Fibroblast of peridontal ligament (primary cell): ENCODE data around the gene GAB2.
"Not testable (repeated sequence)": the region's sequence is repeated elsewhere in the genome, so short reads cannot be mapped to it uniquely, and the experiment has no call there.

Experiments
- DNase-seq: peaks from one replicate; pipeline ENCODE4 v3.0.0-alpha.2; 2010; ENCODE audit errors: extremely low read depth

GAB2 gene

DNA sequence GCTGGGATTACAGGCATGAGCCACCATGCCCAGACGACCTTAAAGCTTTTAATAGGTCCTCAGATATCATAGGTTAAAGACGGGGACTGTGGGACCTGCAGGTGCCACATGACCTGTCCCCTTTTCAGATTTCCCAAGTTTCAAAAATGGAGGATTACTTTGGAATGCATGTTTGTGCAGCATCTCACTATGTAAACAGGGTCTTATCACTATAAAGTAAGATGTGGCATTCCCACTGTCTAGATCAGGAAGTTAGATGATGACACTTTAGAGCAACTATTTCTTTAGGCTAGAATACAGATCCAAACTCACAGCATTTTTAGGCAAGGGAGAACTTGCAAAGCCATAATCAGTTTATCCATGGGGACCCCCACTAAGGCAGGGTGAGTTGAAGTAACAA is 136.1 kb downstream of the GAB2 start:
- DNase-seq = no peak

DNA sequence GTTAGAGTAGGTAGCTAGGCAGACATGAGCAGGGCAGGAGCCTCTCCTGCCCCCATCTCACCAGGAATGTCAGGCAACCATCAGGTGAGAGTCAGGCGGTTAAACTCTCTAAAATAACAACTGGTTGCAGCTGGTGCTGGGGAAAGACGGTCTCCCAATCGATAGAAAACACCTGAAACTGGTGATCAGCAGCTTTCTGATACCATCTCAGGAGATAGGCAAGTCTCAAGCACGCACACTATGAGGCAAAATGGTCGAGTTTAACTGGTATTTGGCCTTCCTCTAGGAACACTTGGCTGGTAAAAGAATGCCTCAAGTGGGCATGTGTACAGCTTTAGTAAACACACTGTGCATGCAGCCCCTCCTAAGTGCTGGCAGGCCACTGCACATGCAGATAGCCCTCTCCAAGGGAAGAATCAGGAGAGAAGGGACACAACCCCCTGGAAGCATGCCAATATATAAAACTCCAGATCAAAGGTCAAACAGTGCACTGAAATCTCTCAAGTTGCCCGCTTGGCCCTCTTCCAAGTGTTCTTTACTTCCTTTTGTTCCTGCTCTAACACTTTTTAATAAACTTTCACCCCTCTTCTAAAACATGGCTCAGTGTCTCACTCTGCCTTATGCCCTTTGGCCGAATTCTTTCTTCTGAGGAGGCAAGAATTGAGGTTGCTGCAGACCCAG is 140.2 kb downstream of the GAB2 start:
- no peak for DNase-seq

DNA sequence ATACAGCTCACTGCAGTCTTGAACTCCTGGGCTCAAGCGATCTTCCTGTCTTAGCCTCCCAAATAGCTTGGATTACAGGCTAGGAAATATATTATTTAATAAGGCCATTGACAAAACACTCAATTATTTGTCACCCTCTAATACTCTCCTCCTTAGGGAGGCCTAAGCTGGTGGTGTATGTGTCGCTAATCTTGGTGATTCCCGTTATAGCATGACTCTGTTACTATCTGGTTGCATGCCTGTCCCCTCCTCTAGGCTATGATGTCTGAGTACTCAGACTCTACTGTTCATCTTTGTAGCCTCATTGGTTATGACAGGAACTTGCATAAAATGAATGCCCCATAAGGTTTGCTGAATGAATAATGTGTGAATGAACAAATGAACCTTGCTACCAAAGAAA is 141.3 kb downstream of the GAB2 start:
- no peak for DNase-seq

DNA sequence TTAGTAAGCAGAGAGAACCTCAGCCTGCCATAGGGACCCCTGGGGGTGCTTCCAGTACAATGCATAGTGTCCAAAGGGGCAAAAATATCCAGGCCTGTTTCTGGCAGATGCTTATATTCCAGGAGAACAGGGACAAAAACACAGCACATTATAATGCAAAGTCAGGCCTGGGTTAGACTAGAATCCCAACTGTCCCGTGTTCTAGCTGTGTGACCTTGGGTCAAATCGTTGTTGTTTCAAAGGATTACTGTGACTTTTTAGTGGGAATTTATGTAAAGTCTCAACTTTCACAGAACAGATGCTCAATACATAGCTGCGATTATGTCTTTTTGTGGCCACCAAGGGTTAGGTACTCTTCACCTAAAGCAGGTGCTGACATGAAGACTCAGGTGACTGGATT is 142.9 kb downstream of the GAB2 start:
- no peak for DNase-seq

DNA sequence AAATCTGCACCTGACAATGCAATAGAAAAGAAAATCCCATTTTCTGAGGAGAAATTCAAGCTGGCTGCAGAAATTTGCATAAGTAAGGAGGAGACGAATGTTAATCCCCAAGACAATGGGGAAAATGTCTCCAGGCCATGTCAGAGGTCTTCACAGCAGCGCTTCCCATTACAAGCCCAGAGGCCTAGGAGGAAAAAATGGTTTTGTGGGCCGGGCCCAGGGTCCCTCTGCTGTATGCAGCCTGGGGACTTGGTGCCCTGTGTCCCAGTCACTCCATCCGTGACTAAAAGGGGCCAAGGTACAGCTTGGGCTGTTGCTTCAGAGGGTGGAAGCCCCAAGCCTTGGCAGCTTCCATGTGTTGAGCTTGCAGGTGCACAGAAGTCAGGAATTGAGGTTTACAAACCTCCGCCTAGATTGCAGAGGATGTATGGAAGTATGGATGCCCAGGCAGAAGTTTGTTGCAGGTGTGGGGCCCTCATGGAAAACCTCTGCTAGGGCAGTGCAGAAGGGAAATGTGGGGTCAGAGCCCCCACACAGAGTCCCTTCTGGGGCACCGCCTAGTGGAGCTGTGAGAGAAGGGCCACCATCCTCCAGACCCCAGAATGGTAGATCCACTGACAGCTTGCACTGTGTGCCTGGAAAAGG is 144.9 kb downstream of the GAB2 start:
- DNase-seq = not testable (repeated sequence)

DNA sequence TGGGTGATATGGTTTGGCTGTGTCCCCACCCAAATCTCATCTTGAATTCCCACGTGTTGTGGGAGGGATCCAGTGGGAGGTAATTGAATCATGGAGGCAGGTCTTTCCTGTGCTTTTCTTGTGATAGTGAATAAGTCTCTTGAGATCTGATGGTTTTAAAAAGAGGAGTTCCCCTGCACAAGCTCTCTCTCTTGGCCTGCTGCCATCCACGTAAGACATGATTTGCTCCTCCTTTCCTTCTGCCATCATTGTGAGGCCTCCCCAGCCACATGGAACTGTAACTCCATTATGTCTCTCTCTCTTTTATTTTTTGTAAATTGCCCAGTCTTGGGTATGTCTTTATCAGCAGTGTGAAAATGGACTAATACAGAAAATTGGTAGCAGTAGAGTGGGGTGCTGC is 145.8 kb downstream of the GAB2 start:
- not testable (repeated sequence) for DNase-seq

DNA sequence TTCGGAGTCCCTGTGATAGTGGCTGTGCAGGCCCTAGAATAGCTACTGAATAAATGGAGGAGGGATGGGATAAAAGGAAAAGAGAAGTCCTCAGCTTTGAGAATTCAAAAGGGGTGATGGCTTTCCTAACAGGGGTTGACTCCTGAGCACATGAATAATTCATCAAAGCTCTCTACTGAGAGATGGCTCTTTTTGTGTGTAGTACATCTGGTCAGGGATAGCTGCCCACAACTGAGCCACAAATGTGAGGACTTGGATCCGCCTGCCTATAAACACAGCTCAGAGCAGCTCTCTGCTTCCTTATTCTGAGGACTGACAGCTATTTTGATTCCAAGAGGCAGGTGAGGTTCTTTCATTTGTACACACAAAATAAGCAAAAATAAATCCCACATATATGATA is 146.6 kb downstream of the GAB2 start:
- no peak for DNase-seq

DNA sequence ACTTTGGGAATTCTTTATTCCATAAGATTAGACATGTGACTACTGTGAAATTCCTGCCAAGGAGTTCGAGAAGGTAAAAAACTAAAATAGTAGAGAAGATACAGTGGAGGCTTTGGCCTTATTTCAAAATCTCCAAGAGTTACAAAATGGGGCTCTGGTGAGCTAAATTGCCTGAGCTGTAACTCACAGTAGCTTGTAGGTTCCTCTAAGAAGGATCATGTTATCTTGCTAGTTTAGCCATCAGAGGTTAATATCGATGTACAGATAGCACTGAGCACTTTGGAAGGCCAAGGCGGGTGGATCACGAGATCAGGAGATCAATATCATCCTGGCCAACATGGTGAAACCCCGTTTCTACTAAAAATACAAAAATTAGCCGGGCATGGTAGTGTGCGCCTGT is 147.8 kb downstream of the GAB2 start:
- DNase-seq = no peak

DNA sequence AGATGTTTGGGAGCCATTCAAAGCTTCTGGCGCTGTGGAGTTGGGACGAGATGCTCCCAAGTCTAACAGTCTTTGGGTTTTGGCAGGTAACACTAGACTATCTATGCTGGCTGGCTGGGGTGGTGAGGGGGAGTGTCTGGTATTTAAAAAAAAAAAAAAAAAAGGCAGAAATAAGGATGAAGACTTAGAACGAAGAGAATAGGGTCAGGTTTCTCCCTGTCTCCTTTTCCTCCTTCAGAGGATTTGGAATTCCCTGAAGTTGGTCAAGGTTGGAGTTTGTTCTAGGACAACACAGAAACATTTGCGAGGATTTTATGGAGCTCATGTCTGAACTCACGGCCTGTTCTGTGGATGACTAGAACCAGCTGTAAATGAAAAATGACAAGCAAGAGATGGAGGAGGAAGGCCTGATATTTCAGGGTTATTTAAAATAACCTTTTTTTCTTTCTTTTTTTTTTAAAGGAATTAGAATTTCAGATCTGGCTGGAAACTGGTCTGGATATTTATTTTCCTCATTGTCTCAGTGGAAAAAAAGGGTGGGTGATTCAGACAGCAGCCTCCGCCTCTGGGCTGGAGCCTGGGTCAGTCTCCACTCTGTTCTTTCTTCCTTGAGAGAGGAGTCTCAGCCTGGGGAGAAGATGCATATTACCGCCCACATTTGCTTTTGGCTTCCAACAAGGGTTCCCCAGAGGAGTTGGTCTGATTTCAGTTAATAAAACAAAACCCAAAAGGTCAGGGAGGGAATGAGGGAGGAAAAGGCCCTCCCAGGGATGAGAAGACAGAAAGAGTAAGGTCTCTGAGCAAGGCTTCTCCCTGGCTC is 148.8 kb downstream of the GAB2 start:
- peak; percentile 74 for DNase-seq

DNA sequence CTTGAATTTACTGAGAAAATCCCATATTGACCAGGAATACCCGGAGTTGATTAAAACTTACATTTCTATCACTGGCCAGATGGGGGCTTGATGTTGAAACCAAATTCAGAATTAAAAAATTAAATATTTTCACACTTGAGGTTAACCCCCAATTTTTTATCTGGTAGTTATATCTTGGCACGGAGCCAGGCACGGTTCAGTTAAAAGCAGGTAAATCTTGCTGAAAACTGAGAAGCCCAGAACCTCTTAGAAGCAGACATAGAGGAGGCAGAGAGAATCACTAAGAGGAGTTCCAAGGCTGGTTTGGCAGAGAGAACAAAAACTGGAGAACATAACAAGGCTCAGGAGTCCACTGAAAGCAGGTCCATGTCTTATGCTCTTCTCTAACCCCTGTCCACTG is 151.2 kb downstream of the GAB2 start:
- no peak for DNase-seq

DNA sequence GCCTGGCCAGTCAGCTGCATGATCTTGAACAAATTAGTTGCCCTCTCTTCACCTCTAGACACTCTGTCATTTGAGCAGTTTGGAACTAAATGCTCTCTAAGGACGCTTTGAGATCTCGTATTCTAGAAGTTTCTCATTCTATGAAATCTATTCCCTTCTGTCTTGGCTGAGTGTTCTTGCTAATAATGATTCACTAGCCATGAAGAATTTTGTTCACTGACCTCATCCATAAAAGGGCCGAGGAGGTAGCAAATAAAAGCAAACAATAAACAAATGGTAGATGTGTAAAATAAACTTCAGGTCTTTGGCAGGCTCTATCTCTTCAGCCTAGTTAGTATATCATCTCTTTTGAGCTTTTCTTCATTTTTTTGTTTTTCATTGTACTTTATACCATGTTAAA is 152.3 kb downstream of the GAB2 start:
- DNase-seq = no peak

DNA sequence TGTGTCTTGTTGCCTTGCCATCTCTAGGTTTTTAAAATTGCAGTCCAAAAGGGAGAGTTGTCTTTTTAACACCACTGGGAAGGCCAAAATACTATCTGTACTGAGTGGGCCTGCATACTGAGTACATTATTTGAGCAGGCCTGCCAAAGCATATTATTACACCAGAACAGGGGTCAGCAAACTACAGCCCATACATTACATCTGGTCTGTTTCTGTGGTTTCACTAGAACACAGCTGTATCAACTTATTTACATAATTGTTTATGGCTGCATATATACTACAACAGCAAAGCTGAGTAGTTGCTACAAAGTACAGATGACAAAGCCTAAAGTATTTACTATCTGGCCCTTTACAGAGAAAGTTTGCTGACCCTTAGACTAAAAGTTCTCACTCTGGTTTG is 154.9 kb downstream of the GAB2 start:
- DNase-seq = no peak

DNA sequence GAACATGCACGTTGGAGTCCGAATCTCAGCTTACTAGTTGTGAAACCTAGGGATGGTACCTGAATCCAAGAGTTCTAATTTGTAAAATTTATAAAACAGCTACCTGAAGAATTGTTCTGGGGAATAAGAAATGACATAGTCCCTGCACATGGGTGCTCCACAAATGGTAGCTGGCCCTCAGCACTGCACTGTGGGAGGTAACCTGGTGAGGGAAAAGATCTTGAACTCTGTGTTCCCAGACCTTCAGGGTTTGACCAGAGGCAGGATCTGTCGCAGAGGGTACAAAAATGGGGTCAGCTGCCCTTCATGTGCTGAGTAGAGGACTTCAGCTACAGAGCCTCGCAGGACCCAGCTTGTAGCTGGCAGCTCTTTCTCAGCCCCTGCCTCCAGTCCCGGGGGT is 155.4 kb downstream of the GAB2 start:
- DNase-seq = no peak

DNA sequence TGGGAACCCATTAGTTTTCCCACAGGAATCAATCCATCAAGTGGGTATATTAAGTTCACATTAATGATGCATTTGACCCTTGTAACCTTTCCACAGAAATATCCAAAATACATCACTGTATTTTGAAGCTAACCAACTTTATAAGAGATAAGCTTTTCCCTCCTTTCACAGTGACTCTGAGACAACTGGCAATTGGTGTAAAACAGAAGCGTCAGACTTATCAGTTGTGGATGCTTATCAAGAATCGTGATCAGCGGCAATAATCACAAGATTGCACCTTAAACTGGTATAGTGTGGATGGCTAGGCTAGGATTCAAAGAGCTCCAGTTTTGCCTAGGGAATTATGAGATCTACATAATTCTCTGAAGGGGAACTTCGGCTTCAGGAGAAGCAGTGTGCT is 155.8 kb downstream of the GAB2 start:
- no peak for DNase-seq

DNA sequence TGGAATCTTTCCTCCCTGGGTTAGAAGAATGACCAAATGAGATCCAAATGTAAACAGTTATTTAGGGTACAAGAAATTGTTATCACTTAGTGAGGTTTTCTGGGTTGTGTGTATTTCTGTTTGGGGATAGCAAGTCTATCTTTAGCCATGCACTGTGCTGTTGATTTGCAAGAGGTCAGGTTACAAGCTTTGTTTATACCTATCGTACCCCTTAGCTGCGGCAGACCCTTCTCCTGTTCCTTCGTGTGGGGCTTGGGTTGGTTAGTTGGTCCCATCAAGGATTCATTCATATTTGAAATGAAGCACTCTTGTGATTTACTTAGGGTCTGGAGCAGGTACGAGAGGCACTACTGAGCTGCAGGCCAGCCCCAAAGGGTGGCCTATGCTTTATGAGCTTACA is 156.3 kb downstream of the GAB2 start:
- no peak for DNase-seq

DNA sequence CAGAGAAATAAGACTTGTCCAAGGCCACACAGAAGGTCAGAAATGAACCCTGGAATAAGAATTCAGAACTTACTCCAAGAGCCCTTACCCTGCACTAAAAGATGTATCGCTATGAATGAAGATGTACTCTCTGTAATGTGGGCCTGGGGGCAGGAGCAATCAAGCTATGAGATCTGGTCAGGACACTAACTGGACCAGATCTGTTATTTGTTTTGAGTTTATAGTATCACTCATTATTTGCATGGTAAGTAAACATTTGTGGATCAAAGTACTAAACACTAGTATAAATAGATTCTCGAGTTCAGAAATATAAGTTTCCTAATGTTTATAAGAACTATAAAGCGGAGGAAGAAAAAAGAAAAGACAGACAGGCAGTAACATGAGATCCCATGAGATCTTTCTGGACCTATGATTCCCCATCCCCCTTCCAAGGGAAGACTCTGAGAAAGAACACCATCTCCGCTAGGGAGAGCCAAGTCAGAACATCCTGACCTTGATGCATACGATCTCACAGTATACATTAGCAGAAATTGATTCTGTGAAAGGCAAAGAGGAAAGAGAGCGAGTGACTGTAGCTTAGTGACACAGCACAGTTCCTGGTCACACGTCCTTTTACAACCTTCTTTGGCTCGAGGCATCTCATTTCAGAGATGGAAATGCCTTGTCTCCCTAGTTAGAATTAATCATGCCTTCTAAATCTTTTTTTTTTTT is 157.7 kb downstream of the GAB2 start:
- no peak for DNase-seq

DNA sequence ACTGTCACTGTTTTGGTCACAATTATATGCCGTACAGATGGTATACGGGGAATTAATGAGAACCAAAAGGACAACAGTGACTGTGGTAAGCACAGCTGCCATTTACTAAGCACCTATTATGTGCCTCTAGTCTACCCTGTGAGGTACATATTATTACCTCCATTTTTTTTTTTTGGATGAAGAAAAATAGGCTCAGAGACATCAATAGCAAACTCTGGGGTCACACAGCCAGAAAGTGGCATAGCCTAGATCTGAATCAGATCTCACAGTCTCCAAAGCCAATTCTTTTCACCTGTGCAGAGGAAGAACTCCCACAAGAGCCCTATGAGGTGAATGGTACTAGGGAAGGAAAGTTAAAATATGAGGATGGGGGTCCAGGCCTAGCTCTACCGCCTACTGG is 160.0 kb downstream of the GAB2 start:
- DNase-seq = no peak

DNA sequence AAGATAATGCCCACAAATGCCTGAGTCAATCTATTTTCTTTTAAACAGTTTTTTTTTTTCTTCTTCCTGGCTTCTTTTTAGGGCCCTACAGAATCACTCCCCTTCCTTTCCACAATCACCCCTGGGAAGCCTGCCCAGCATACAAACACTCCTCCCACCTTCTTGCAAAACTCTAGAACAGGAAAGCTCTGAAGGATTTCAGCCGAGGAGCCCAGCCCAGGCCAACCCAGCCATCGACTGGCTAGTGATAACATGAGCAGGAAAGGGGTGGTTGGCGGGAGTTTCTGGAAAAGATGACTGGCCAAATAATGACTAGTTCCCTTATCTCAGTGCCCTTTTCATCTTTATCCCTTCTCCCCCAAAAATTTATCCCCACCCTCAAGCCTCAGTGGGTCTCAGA is 160.7 kb downstream of the GAB2 start:
- DNase-seq = peak; percentile 94

DNA sequence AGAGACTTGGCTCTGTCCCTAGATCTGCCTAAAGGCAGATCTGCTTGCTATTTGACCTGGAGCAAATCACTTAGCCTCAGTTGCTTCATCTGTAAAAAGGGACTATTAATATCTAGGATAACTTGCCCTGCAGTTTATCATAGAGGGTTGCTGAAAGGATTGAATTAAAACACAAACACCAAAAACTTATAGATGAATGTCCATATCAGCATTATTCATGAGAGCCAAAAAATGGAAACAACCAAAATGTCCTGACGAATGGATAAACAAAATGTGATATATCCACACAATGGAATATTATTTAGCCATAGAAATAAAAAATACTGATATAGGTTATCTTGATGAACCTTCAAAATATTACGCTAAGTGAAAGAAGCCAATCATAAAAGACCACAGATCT is 161.7 kb downstream of the GAB2 start:
- DNase-seq = no peak

DNA sequence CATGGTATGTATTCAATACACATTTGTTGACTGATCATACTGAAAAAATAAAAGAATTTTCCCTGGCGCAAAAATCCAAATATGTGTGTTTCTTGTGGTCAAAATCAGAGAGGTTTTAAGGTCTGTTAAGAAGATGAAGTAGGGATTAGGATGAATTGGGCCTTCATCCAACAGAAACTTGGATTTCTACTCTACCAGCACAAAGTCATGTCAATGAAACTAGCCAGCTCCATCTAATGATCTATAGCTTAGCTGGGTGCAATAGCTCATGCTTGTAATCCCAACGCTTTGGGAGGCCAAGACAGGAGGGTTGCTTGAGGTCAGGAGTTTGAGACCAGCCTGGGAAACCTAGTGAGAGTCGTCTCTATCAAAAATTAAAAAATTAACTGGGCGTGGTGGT is 163.4 kb downstream of the GAB2 start:
- DNase-seq = no peak

DNA sequence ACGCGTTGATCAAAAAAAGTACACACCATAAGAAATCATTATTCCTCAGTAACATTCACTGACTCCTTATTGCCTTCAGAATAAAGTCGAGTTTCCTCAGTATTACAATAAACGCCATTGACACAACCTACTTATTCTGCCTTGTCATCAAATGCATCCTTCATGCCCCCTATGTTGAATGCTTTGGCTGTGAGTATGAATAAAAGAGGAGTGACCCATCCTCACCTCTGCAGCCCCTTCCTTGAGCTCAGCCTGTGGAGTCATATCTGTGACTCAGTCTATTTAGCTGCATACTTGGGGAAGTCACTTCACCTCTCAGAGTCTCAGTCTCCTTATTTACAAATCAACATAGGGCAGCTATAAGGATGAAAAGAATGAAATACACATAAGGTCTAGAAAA is 163.8 kb downstream of the GAB2 start:
- no peak for DNase-seq

DNA sequence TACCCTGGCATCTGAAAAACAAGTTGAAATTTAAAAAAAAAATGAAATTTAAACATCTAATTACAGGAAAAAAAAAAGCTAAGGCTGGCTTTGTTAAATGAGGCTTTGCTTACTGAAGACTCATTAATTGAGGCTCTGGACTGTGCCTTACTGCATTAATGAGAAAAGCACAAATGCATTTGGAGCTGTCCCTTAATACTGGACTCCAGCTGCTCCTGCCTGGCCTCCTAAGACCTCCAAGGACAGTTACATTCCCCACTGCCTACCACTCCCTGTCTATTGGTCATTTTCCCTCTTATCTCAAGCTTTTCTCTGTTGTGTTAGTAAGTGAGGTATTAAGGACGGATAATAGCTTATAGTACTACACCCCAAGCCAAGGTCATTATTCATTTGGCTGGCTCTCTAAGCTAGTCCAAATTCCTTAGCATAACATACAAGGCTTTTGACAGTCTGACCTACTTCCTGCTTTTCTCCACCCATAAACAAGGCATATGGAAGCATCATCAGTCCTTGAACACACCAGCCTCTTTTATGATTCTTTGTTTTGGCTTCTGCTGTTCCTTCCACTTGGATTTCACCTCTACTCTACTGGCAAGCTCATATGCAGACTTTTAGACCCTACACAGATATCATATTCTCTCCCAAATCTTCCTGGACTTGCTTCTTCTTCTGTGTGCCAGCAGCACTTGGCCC is 166.4 kb downstream of the GAB2 start:
- DNase-seq = peak; percentile 11
